ENCODE results near the gene SPRED3.

The SPRED3 gene

GRCh38 chr19:38424272-38424671 lies 35.8 kb downstream of the SPRED3 start:
- no peak for TF ChIP-seq CEBPB (IDR thresholded peaks at IDR 0.05)
- no peak for TF ChIP-seq RAD21 (IDR thresholded peaks at IDR 0.05; ENCODE audit: low read depth)
- no peak for TF ChIP-seq ZBTB7A (IDR thresholded peaks at IDR 0.05; ENCODE audit: low read depth)
- no peak for TF ChIP-seq YY1 (IDR thresholded peaks at IDR 0.05; ENCODE audit: low read depth)
- no peak for TF ChIP-seq TCF12 (IDR thresholded peaks at IDR 0.05; ENCODE audit: low read depth)
- TF ChIP-seq TAF1 (IDR thresholded peaks at IDR 0.05; ENCODE audit: low read depth) = no peak
- no peak for TF ChIP-seq EP300 (IDR thresholded peaks at IDR 0.05; ENCODE audit: borderline replicate concordance)
- no peak for TF ChIP-seq CREB1 (IDR thresholded peaks at IDR 0.05; ENCODE audit: low read depth)
- TF ChIP-seq EGR1 (IDR thresholded peaks at IDR 0.05) = no peak
- no peak for TF ChIP-seq NFIC (IDR thresholded peaks at IDR 0.05)
- TF ChIP-seq USF1 (IDR thresholded peaks at IDR 0.05) = no peak
- TF ChIP-seq FOXM1 (IDR thresholded peaks at IDR 0.05; ENCODE audit: borderline replicate concordance, low read depth) = no peak
- no peak for TF ChIP-seq REST (IDR thresholded peaks at IDR 0.05; ENCODE audit: low read depth)
- TF ChIP-seq MAX (IDR thresholded peaks at IDR 0.05) = no peak
- no peak for TF ChIP-seq TEAD4 (IDR thresholded peaks at IDR 0.05)

- TF ChIP-seq YY1 (IDR thresholded peaks at IDR 0.05; ENCODE audit: low read depth) (no peak), MAX (IDR thresholded peaks at IDR 0.05) (no peak), ZBTB7A (IDR thresholded peaks at IDR 0.05; ENCODE audit: low read depth) (no peak), TAF1 (IDR thresholded peaks at IDR 0.05; ENCODE audit: low read depth) (no peak), TEAD4 (IDR thresholded peaks at IDR 0.05) (no peak), RAD21 (IDR thresholded peaks at IDR 0.05; ENCODE audit: low read depth) (no peak), FOXM1 (IDR thresholded peaks at IDR 0.05; ENCODE audit: borderline replicate concordance, low read depth) (no peak), REST (IDR thresholded peaks at IDR 0.05; ENCODE audit: low read depth) (no peak), EP300 (IDR thresholded peaks at IDR 0.05; ENCODE audit: borderline replicate concordance) (no peak), CREB1 (IDR thresholded peaks at IDR 0.05; ENCODE audit: low read depth) (no peak), USF1 (IDR thresholded peaks at IDR 0.05) (no peak), NFIC (IDR thresholded peaks at IDR 0.05) (no peak), EGR1 (IDR thresholded peaks at IDR 0.05) (no peak), CEBPB (IDR thresholded peaks at IDR 0.05) (no peak), TCF12 (IDR thresholded peaks at IDR 0.05; ENCODE audit: low read depth) (no peak)
These were observed 36.8 kb downstream of the SPRED3 start for GRCh38 chr19:38425222-38425809.

- TF ChIP-seq CEBPB (IDR thresholded peaks at IDR 0.05) (no peak), TCF12 (IDR thresholded peaks at IDR 0.05; ENCODE audit: low read depth) (no peak)
These were observed 37.4 kb downstream of the SPRED3 start, which contains the start of gene RASGRP4 for GRCh38 chr19:38425810-38426466. TSS of gene RASGRP4 (minus strand) at chr19:38426219. CDS start at chr19:38426091, 128 bp downstream.

- TF ChIP-seq EP300 (IDR thresholded peaks at IDR 0.05; ENCODE audit: borderline replicate concordance) (no peak), YY1 (IDR thresholded peaks at IDR 0.05; ENCODE audit: low read depth) (no peak)
These were observed 40.7 kb downstream of the SPRED3 start for GRCh38 chr19:38429055-38429810.

GRCh38 chr19:38429811-38430156 lies 41.3 kb downstream of the SPRED3 start:
- TF ChIP-seq TAF1 (IDR thresholded peaks at IDR 0.05; ENCODE audit: low read depth) (no peak), EP300 (IDR thresholded peaks at IDR 0.05; ENCODE audit: borderline replicate concordance) (no peak), NFIC (IDR thresholded peaks at IDR 0.05) (no peak), REST (IDR thresholded peaks at IDR 0.05; ENCODE audit: low read depth) (no peak), TEAD4 (IDR thresholded peaks at IDR 0.05) (no peak), FOXM1 (IDR thresholded peaks at IDR 0.05; ENCODE audit: borderline replicate concordance, low read depth) (no peak), RAD21 (IDR thresholded peaks at IDR 0.05; ENCODE audit: low read depth) (no peak), ZBTB7A (IDR thresholded peaks at IDR 0.05; ENCODE audit: low read depth) (no peak), CEBPB (IDR thresholded peaks at IDR 0.05) (no peak), YY1 (IDR thresholded peaks at IDR 0.05; ENCODE audit: low read depth) (no peak), CREB1 (IDR thresholded peaks at IDR 0.05; ENCODE audit: low read depth) (no peak), TCF12 (IDR thresholded peaks at IDR 0.05; ENCODE audit: low read depth) (no peak), MAX (IDR thresholded peaks at IDR 0.05) (no peak), EGR1 (IDR thresholded peaks at IDR 0.05) (no peak)

Data from Ishikawa (cell line).